ENCODE measurements around the gene COPS9. TPM values are rescaled to one million over a fixed set of nuclear protein-coding genes. Genes with fewer than 3 reads are reported as not detected.

COPS9 gene
- total and polyA plus RNA-seq, 7 experiments from 2014 or later, result 53.7 to 297 (median 75.6) TPM

GRCh38 chr2:240086563-240086962 lies 49.5 kb downstream of the COPS9 start:
- ChIA-PET POLR2A (no interaction called here), CTCF (no interaction called here)
- peaks cover 0 to 5% (median 0%) of the 10 kb centered on the region in 5 donors for H3K36me3 Mint-ChIP-seq
- peaks cover 0 to 10% (median 0%) of the 10 kb centered on the region in 3 experiments for H3K9me3 ChIP-seq (ENCODE audit: control insufficient read depth in 2 of 3, low read length in 3 of 3)
- no peaks in the 10 kb centered on the region for H3K27me3 ChIP-seq (ENCODE audit: control insufficient read depth in 2 of 2, insufficient read depth in 2 of 2, low read length in 2 of 2)
- no peaks in the 10 kb centered on the region for H3K36me3 ChIP-seq (ENCODE audit: control insufficient read depth in 2 of 3, insufficient read depth in 3 of 3, low read length in 3 of 3)
- H3K4me3 Mint-ChIP-seq, result no peak overlapping the region
- H3K27ac ChIP-seq (ENCODE audit: low read depth, low read length), result no peak overlapping the region
- ATAC-seq (no peak), DNase-seq (no peak)
- no peaks in the 10 kb centered on the region for H3K4me1 Mint-ChIP-seq
- intact Hi-C loops (cut with micrococcal nuclease), result no loop called here
- no peak overlapping the region for H3K27ac Mint-ChIP-seq
- peaks cover 17 to 71% (median 40%) of the 10 kb centered on the region in 5 donors for H3K27me3 Mint-ChIP-seq
- no peak overlapping the region for H3K4me3 ChIP-seq (ENCODE audit: low read length)
- no peaks in the 10 kb centered on the region for H3K4me1 ChIP-seq (ENCODE audit: control insufficient read depth in 2 of 2, insufficient read depth in 2 of 2, low read length in 2 of 2)
- H3K9me3 Mint-ChIP-seq, result peaks cover 0 to 29% (median 18%) of the 10 kb centered on the region in 11 donors

Other genes starting within 250 kb of the COPS9 start
- gene NDUFA10, start 111.0 kb downstream of the COPS9 start, total RNA-seq, result 100 to 1,000 TPM in 1 of 5 experiments, 10 to 100 TPM in 4; 92.1 to 106 (median 92.5) TPM
- gene NDUFA10, start 111.0 kb downstream of the COPS9 start, polyA plus RNA-seq, result 100 to 1,000 TPM; 134 to 136 TPM
- gene OR6B2, start 105.9 kb downstream of the COPS9 start, total RNA-seq, result not detected
- gene OR6B2, start 105.9 kb downstream of the COPS9 start, polyA plus RNA-seq, result not detected
- gene OR6B3, start 82.8 kb downstream of the COPS9 start, total RNA-seq, result not detected
- gene OR6B3, start 82.8 kb downstream of the COPS9 start, polyA plus RNA-seq, result not detected
- not detected for gene OTOS, start 4.4 kb upstream of the COPS9 start, total RNA-seq
- not detected for gene OTOS, start 4.4 kb upstream of the COPS9 start, polyA plus RNA-seq

Measured in naive thymus-derived CD4-positive, alpha-beta T cell (primary cell).